Endothelial cell of umbilical vein (primary cell): ENCODE results near the gene PAX9. TPM values are rescaled to one million over a fixed set of nuclear protein-coding genes. Genes with fewer than 3 reads are reported as not detected.

Experiments used
- BruUV-seq: library from RNA; stranded (reverse); fragments of 400-500 nt; replicated peaks from 2 replicates; lab custom pipeline; 2021; lab: Mats Ljungman, UMichigan
- CTCF ChIA-PET: fragments of 300-600, 350-600 bp; sonication (Branson Sonifier 250); formaldehyde crosslinking; loops from one replicate; lab custom pipeline; 2021; ENCODE audit warnings: antibody characterized with exemption, inconsistent platforms; lab: Charles Lee
- POLR2A ChIA-PET: fragments of 300-600, 350-600 bp; sonication (Branson Sonifier 250); formaldehyde crosslinking; loops from one replicate; lab custom pipeline; 2021; ENCODE audit warnings: antibody characterized with exemption, inconsistent platforms; lab: Charles Lee
- DNase-seq: peaks from one replicate; pipeline ENCODE4 v3.0.0-alpha.2; 2011; ENCODE audit warnings: low read depth, low spot score
- FAIRE-seq: peaks from 2 replicates; lab custom pipeline; 2011; peaks lifted over from hg19 to GRCh38; lab: Jason Lieb, UNC
- H2AFZ ChIP-seq: 2 replicates; pipeline ENCODE4 v1.6.0; 2012; ENCODE audit warnings: low read depth, low read length, control low read depth, inconsistent platforms
- H3K27ac ChIP-seq: 2 replicates; pipeline ENCODE4 v1.5.1; 2011; ENCODE audit warnings: low read depth, mild to moderate bottlenecking, control low read depth, low read length, moderate library complexity; ENCODE audit not compliant: insufficient read depth
- H3K27me3 ChIP-seq, 2 experiments: 2 replicates each; pipeline versions ENCODE4 v1.6.0 to v1.6.1; 2011; ENCODE audit warnings: low read length in 2 of 2, mixed read lengths in 1 of 2; ENCODE audit not compliant: control insufficient read depth in 2 of 2, insufficient read depth in 2 of 2
- H3K36me3 ChIP-seq, 2 experiments: 2 replicates in 1 of 2; 3 replicates in 1 of 2; pipeline ENCODE4 v1.5.1; 2011; ENCODE audit warnings: low read length in 2 of 2, mild to moderate bottlenecking in 1 of 2, moderate library complexity in 1 of 2; ENCODE audit not compliant: control insufficient read depth in 2 of 2, insufficient read depth in 2 of 2; ENCODE audit errors: extremely low read depth in 1 of 2
- H3K4me1 ChIP-seq: 3 replicates; pipeline ENCODE4 v1.5.1; 2011; ENCODE audit warnings: mild to moderate bottlenecking, low read length; ENCODE audit not compliant: control insufficient read depth, insufficient read depth; ENCODE audit errors: extremely low read depth
- H3K4me2 ChIP-seq: 2 replicates; pipeline ENCODE4 v1.6.1; 2011; ENCODE audit warnings: low read length, control low read depth, mixed read lengths; ENCODE audit not compliant: insufficient read depth
- H3K4me3 ChIP-seq, 3 experiments: fragments of 200-600 bp in 1 of 3; sonication (generic), shearing (Covaris generic) in 1 of 3; replicated peaks in 1 of 3; 2 replicates each; pipeline ENCODE4 v1.5.1; 2011 to 2016; ENCODE audit warnings: control low read depth in 3 of 3, low read length in 3 of 3, mild to moderate bottlenecking in 2 of 3, inconsistent platforms in 1 of 3, low read depth in 1 of 3, moderate library complexity in 1 of 3; ENCODE audit not compliant: insufficient read depth in 1 of 3
- H3K79me2 ChIP-seq: 2 replicates; pipeline ENCODE4 v1.6.0; 2012; ENCODE audit warnings: low read length, inconsistent platforms; ENCODE audit not compliant: control insufficient read depth, insufficient read depth
- H3K9ac ChIP-seq: replicated peaks from 2 replicates; pipeline ENCODE3; 2011; ENCODE audit warnings: low read length, control low read depth; ENCODE audit not compliant: insufficient read depth; ENCODE audit errors: extremely low read depth
- H3K9me1 ChIP-seq: replicated peaks from 3 replicates; pipeline ENCODE4 v1.6.0; 2011; ENCODE audit warnings: mild to moderate bottlenecking, low read length; ENCODE audit not compliant: control insufficient read depth, insufficient read depth; ENCODE audit errors: extremely low read depth
- H3K9me3 ChIP-seq: replicated peaks from 2 replicates; pipeline ENCODE4 v1.5.1; 2012; ENCODE audit warnings: low read length, inconsistent platforms; ENCODE audit not compliant: control insufficient read depth, insufficient read depth
- H4K20me1 ChIP-seq: replicated peaks from 2 replicates; pipeline ENCODE3; 2011; ENCODE audit warnings: mild to moderate bottlenecking, low read length; ENCODE audit not compliant: control insufficient read depth, insufficient read depth; ENCODE audit errors: extremely low read depth
- CTCF ChIP-seq, 2 donors: IDR thresholded peaks; 1 replicate in 1 of 2; 2 replicates in 1 of 2; pipeline ENCODE4 v1.5.1; 2011; ENCODE audit warnings: low read length in 2 of 2, mild to moderate bottlenecking in 2 of 2, moderate library complexity in 2 of 2, control low read depth in 1 of 2, inconsistent platforms in 1 of 2, low read depth in 1 of 2; ENCODE audit not compliant: insufficient read depth in 1 of 2; ENCODE audit errors: extremely low read depth in 1 of 2
- EZH2 ChIP-seq: IDR thresholded peaks from 2 replicates; pipeline ENCODE4 v1.6.1; 2012; ENCODE audit warnings: borderline replicate concordance, low read depth, mild to moderate bottlenecking, moderate library complexity, low read length, inconsistent platforms; ENCODE audit not compliant: severe bottlenecking
- FOS ChIP-seq: IDR thresholded peaks from 2 replicates; pipeline ENCODE4 v1.6.1; 2011; ENCODE audit warnings: mild to moderate bottlenecking, low read length, moderate library complexity, borderline replicate concordance; ENCODE audit not compliant: insufficient read depth
- GATA2 ChIP-seq: IDR thresholded peaks from 2 replicates; pipeline ENCODE4 v1.7.0; 2011; ENCODE audit warnings: low read depth, mild to moderate bottlenecking, moderate library complexity, mixed read lengths, low read length; ENCODE audit not compliant: insufficient read length, insufficient read depth
- JUN ChIP-seq: IDR thresholded peaks from 2 replicates; pipeline ENCODE4 v1.6.1; 2011; ENCODE audit warnings: borderline replicate concordance, low read depth; ENCODE audit not compliant: insufficient read length, insufficient read depth
- MAX ChIP-seq: IDR thresholded peaks from 2 replicates; pipeline ENCODE4 v1.6.1; 2011; ENCODE audit not compliant: insufficient read depth, insufficient read length
- MYC ChIP-seq: IDR thresholded peaks from one replicate; pipeline ENCODE4 v1.6.1; 2011; ENCODE audit warnings: mild to moderate bottlenecking, low read depth, low read length
- POLR2A ChIP-seq: IDR thresholded peaks from 2 replicates; pipeline ENCODE4 v1.6.1; 2012; ENCODE audit warnings: low read depth, mild to moderate bottlenecking, control low read depth, low read length
- POLR2AphosphoS5 ChIP-seq: IDR thresholded peaks from 2 replicates; pipeline ENCODE4 v1.6.1; 2012; ENCODE audit warnings: low read depth, mild to moderate bottlenecking, control low read depth, low read length, moderate library complexity; ENCODE audit not compliant: insufficient read depth
- dilution Hi-C: fragments of 300-500 bp; cut with MboI; formaldehyde crosslinking; loops from one replicate; pipeline ENCODE4 v1.15.0; 2019; ENCODE audit warnings: low sequenced_read_pairs; ENCODE audit not compliant: extremely low pct_ligation_motif_present
- intact Hi-C: fragments of 100-400 bp; cut with micrococcal nuclease; formaldehyde crosslinking; loops from one replicate; pipeline ENCODE4 v1.10.0; 2022
- polyA plus RNA-seq, 4 experiments: library from polyadenylated mRNA; depleted of rRNA in 3 of 4; stranded (reverse) in 3 of 4; unstranded in 1 of 4; fragments of >200 nt; gene quantifications; 2 replicates each; pipeline versions ENCODE4 v1.2.1 to v1.2.3, GENCODE V29; 2011 to 2012; ENCODE audit warnings: missing spikeins in 1 of 4
- total RNA-seq: library from RNA; stranded (reverse); gene quantifications from 2 replicates; pipeline ENCODE4 v1.2.3, GENCODE V29; 2021

The PAX9 gene
- total and polyA plus RNA-seq, 2 donors (not counting 3 experiments of a cell fraction or from before 2014, with no cell fraction given), result 0.37 to 0.44 TPM

- no peak overlapping the region for H3K9ac ChIP-seq
- H3K4me3 ChIP-seq, result no peak overlapping the region
- H2AFZ ChIP-seq, result no peak overlapping the region
- no peak overlapping the region for H3K4me2 ChIP-seq
- H3K4me1 ChIP-seq, result no peaks in the 10 kb centered on the region
- intact Hi-C loops, result no loop called here
- BruUV-seq, result no TSS peak
- H3K27ac ChIP-seq, result no peak overlapping the region
- H4K20me1 ChIP-seq, result no peaks in the 10 kb centered on the region
- POLR2A ChIA-PET, result no interaction called here
- CTCF ChIA-PET, result no interaction called here
- no peaks in the 10 kb centered on the region for H3K9me1 ChIP-seq
- FAIRE-seq, result no peak
- dilution Hi-C loops, result no loop called here
- no peaks in the 10 kb centered on the region for H3K79me2 ChIP-seq
- DNase-seq, result no peak
- no peaks in the 10 kb centered on the region for H3K36me3 ChIP-seq
- no peaks in the 10 kb centered on the region for H3K9me3 ChIP-seq
- no peak for TF ChIP-seq FOS
- TF ChIP-seq MAX, result no peak
- no peak for TF ChIP-seq EZH2
- no peak for TF ChIP-seq JUN
- no peak for TF ChIP-seq POLR2A
- TF ChIP-seq POLR2AphosphoS5, result no peak
- no peak for TF ChIP-seq CTCF (IDR thresholded peaks at IDR 0.05; ENCODE audit: extremely low read depth in 1 of 2, insufficient read depth in 1 of 2, low read depth in 1 of 2, low read length in 2 of 2)
- no peak for TF ChIP-seq MYC
- no peak for TF ChIP-seq GATA2
- H3K27me3 ChIP-seq, result peaks cover 79 to 100% of the 10 kb centered on the region in 2 experiments
Observed at GRCh38 chr14:36653962-36654793, 7.5 kb upstream of the PAX9 start.
